K562 (cell line): ENCODE results near the gene NEMP1. TPM values are rescaled to one million over a fixed set of nuclear protein-coding genes. Genes with fewer than 3 reads are reported as not detected.

Source experiments
- ATAC-seq: fragments of 200-7000 bp; cut with Tn5 transposase; 3 replicates; pipeline ENCODE4 v1.9.1; 2020; ENCODE audit warnings: moderate library complexity
- BruUV-seq: library from RNA; stranded (reverse); fragments of 400-500 nt; replicated peaks from 2 replicates; lab custom pipeline; 2021; lab: Mats Ljungman, UMichigan
- CTCF ChIA-PET: fragments of 300-600 bp; formaldehyde crosslinking; extraction: SDS; loops from one replicate; lab custom pipeline; 2021; ENCODE audit warnings: low intra/inter-chr PET ratio; lab: Yijun Ruan, JAX
- POLR2A ChIA-PET: fragments of 300-600, 350-650 bp; sonication (Branson Sonifier 250); formaldehyde crosslinking; extraction: SDS; loops from one replicate; lab custom pipeline; 2021; ENCODE audit warnings: antibody characterized with exemption, inconsistent platforms; lab: Yijun Ruan, JAX
- DNase-seq, 4 experiments: peaks; one replicate each; pipeline versions ENCODE4 v3.0.0 to v3.0.0-alpha.2; 2011 to 2018; ENCODE audit warnings: low spot score in 3 of 4, mixed read lengths in 3 of 4; ENCODE audit errors: extremely low read depth in 1 of 4
- FAIRE-seq: peaks from 2 replicates; lab custom pipeline; 2011; peaks lifted over from hg19 to GRCh38; lab: Jason Lieb, UNC
- H2AFZ ChIP-seq: 2 replicates; pipeline ENCODE4 v1.6.0; 2011; ENCODE audit warnings: low read depth, low read length, control low read depth, inconsistent platforms
- H3K27ac ChIP-seq: fragments of 200-600 bp; 3 replicates; pipeline ENCODE4 v1.8.0; 2011; ENCODE audit warnings: low read depth, mild to moderate bottlenecking, control low read depth, inconsistent platforms, low read length, moderate library complexity, mixed read lengths; ENCODE audit errors: extremely low read depth
- H3K27me3 ChIP-seq, 2 experiments: fragments of 300-600 bp in 1 of 2; 2 replicates in 1 of 2; 3 replicates in 1 of 2; pipeline versions ENCODE4 v1.6.0 to v1.8.0; 2011; ENCODE audit warnings: inconsistent platforms in 2 of 2, low read length in 2 of 2, mild to moderate bottlenecking in 1 of 2, mixed read lengths in 1 of 2, moderate library complexity in 1 of 2; ENCODE audit not compliant: control insufficient read depth in 2 of 2, insufficient read depth in 2 of 2
- H3K36me3 ChIP-seq: fragments of 300-600 bp; 3 replicates; pipeline ENCODE4 v1.8.0; 2011; ENCODE audit warnings: mild to moderate bottlenecking, low read length, inconsistent platforms; ENCODE audit not compliant: control insufficient read depth, insufficient read depth
- H3K4me1 ChIP-seq, 2 experiments: fragments of 200-600 bp in 1 of 2; replicated peaks in 1 of 2; 2 replicates in 1 of 2; 3 replicates in 1 of 2; pipeline versions ENCODE4 v1.5.1 to v1.8.0; 2011; ENCODE audit warnings: inconsistent platforms in 2 of 2, low read length in 2 of 2, mild to moderate bottlenecking in 1 of 2, mixed read lengths in 1 of 2, moderate library complexity in 1 of 2; ENCODE audit not compliant: control insufficient read depth in 2 of 2, insufficient read depth in 2 of 2
- H3K4me2 ChIP-seq: 2 replicates; pipeline ENCODE4 v1.6.1; 2011; ENCODE audit warnings: low read length, control low read depth, inconsistent platforms, mixed read lengths; ENCODE audit not compliant: insufficient read depth
- H3K4me3 ChIP-seq: fragments of 200-600 bp; sonication (generic), shearing (Covaris generic); 2 replicates; pipeline ENCODE4 v1.5.1; 2016; ENCODE audit warnings: control low read depth, inconsistent platforms
- H3K79me2 ChIP-seq: fragments of 200-600 bp; 3 replicates; pipeline ENCODE4 v1.8.0; 2011; ENCODE audit warnings: low read length, inconsistent platforms; ENCODE audit not compliant: control insufficient read depth, insufficient read depth
- H3K9ac ChIP-seq, 2 experiments: 2 replicates each; pipeline versions ENCODE4 v1.6.0 to v1.6.1; 2011; ENCODE audit warnings: low read depth in 2 of 2, low read length in 2 of 2, control low read depth in 1 of 2, inconsistent platforms in 1 of 2, mild to moderate bottlenecking in 1 of 2, mixed read lengths in 1 of 2; ENCODE audit not compliant: insufficient read depth in 1 of 2
- H3K9me1 ChIP-seq: one replicate; pipeline ENCODE4 v1.6.0; 2011; ENCODE audit warnings: inconsistent platforms, mild to moderate bottlenecking, low read length, moderate library complexity; ENCODE audit not compliant: control insufficient read depth, insufficient read depth
- H3K9me3 ChIP-seq: replicated peaks from 2 replicates; pipeline ENCODE4 v1.5.1; 2011; ENCODE audit warnings: low read depth, low read length, inconsistent platforms; ENCODE audit not compliant: control insufficient read depth, insufficient read depth
- H4K20me1 ChIP-seq: replicated peaks from 2 replicates; pipeline ENCODE4 v1.6.1; 2011; ENCODE audit warnings: low read length, inconsistent platforms, mixed read lengths; ENCODE audit not compliant: control insufficient read depth, insufficient read depth
- BACH1 ChIP-seq: fragments of 200-800 bp; sonication (Bioruptor generic); IDR thresholded peaks from 2 replicates; pipeline ENCODE4 v1.6.1; 2016; ENCODE audit warnings: missing genetic modification characterization, missing compliant biosample characterization
- BMI1 ChIP-seq: fragments of 150-350 bp; IDR thresholded peaks from 2 replicates; pipeline ENCODE4 v1.6.1; 2014; ENCODE audit warnings: low read length
- FOS ChIP-seq: IDR thresholded peaks from 3 replicates; pipeline ENCODE4 v1.6.1; 2011; ENCODE audit not compliant: insufficient read length; ENCODE audit errors: extremely low read depth
- JUND ChIP-seq, 2 experiments: IDR thresholded peaks; 2 replicates in 1 of 2; 3 replicates in 1 of 2; pipeline ENCODE4 v1.6.1; 2011; ENCODE audit warnings: borderline replicate concordance in 2 of 2, low read depth in 2 of 2, low read length in 2 of 2, improper control_type of control experiment in 1 of 2, missing biosample characterization in 1 of 2, missing genetic modification characterization in 1 of 2, missing genetic modification reagents in 1 of 2
- KHSRP ChIP-seq: fragments of 450-650 bp; IDR thresholded peaks from 2 replicates; pipeline ENCODE4 v1.6.1; 2017
- NR2C2 ChIP-seq, 2 experiments: fragments of 200-800 bp in 1 of 2; sonication (Bioruptor generic) in 1 of 2; sonication (generic) in 1 of 2; formaldehyde crosslinking in 1 of 2; IDR thresholded peaks; 2 replicates each; pipeline versions ENCODE4 v1.6.1 to v1.8.0; 2016 to 2022; ENCODE audit warnings: mild to moderate bottlenecking in 1 of 2, missing compliant biosample characterization in 1 of 2, missing genetic modification characterization in 1 of 2, missing genetic modification reagents in 1 of 2
- PATZ1 ChIP-seq: fragments of 250-450 bp; sonication (Bioruptor Pico); IDR thresholded peaks from 2 replicates; pipeline ENCODE4 v1.5.0; 2020; ENCODE audit warnings: mild to moderate bottlenecking, borderline replicate concordance
- PYGO2 ChIP-seq: fragments of 450-650 bp; IDR thresholded peaks from 2 replicates; pipeline ENCODE4 v1.6.1; 2016; ENCODE audit warnings: mild to moderate bottlenecking, missing genetic modification characterization, moderate library complexity, missing compliant biosample characterization
- RBM15 ChIP-seq: fragments of 200-400 bp; formaldehyde crosslinking; IDR thresholded peaks from 2 replicates; pipeline ENCODE4 v1.6.1; 2018; ENCODE audit warnings: mild to moderate bottlenecking, low read length, moderate library complexity; ENCODE audit not compliant: insufficient read depth
- SIRT6 ChIP-seq: IDR thresholded peaks from one replicate; pipeline ENCODE4 v1.6.1; 2012; ENCODE audit warnings: low read depth, mild to moderate bottlenecking, control low read depth, inconsistent platforms, low read length, moderate library complexity
- TOE1 ChIP-seq, 2 experiments: fragments of 450-650 bp in 1 of 2; sonication (generic) in 1 of 2; formaldehyde crosslinking in 1 of 2; IDR thresholded peaks; 2 replicates each; pipeline versions ENCODE4 v1.7.1 to v1.8.0; 2016 to 2022; ENCODE audit warnings: borderline replicate concordance in 2 of 2, mild to moderate bottlenecking in 2 of 2, antibody characterized with exemption in 1 of 2, inconsistent platforms in 1 of 2, low read depth in 1 of 2, missing genetic modification reagents in 1 of 2, moderate library complexity in 1 of 2
- XRCC5 ChIP-seq: fragments of 200-400 bp; formaldehyde crosslinking; IDR thresholded peaks from 2 replicates; pipeline ENCODE4 v1.6.1; 2017; ENCODE audit warnings: low read depth, mild to moderate bottlenecking, low read length
- ZNF639 ChIP-seq, 2 experiments: fragments of 200-800 bp in 1 of 2; sonication (Bioruptor generic) in 1 of 2; sonication (generic) in 1 of 2; formaldehyde crosslinking in 1 of 2; IDR thresholded peaks in 1 of 2; conservative IDR thresholded peaks in 1 of 2; 2 replicates each; pipeline versions ENCODE4 v1.5.0 to v1.6.1; 2016 to 2020; ENCODE audit warnings: missing compliant biosample characterization in 1 of 2, missing genetic modification characterization in 1 of 2, missing genetic modification reagents in 1 of 2
- ZNF699 ChIP-seq: fragments of 250-450 bp; sonication (Bioruptor Pico); IDR thresholded peaks from 2 replicates; pipeline ENCODE4 v1.8.0; 2021; ENCODE audit warnings: mild to moderate bottlenecking, moderate library complexity; ENCODE audit not compliant: insufficient replicate concordance
- WGBS: fragments of 100-300 bp; shearing (Covaris generic); methylation state at CpG from one replicate; pipeline ENCODE4 v1.1.6; 2016; ENCODE audit warnings: low coverage, mixed read lengths; ENCODE audit not compliant: insufficient coverage; ENCODE audit errors: missing lambda C conversion rate; 5-methylcytosine and 5-hydroxymethylcytosine counted together
- in situ Hi-C: fragments of 300-500 bp; cut with MboI; formaldehyde crosslinking; loops from 4 replicates; pipeline ENCODE4 v1.15.0; 2018; ENCODE audit warnings: inconsistent platforms, mixed read lengths
- intact Hi-C: fragments of 100-400 bp; cut with micrococcal nuclease; formaldehyde crosslinking; loops from 2 replicates; pipeline ENCODE4 v1.14.2; 2022
- polyA plus RNA-seq, 8 experiments: library from polyadenylated mRNA; depleted of rRNA in 4 of 8; stranded (reverse) in 5 of 8; unstranded in 3 of 8; fragments of >200 nt; fragmentation: Nextera tagmentation in 2 of 8; fragmentation: Illumina TruSeq in 1 of 8; extraction: Ambion mirVana in 2 of 8; extraction: Trizol in 1 of 8; gene quantifications; 2 replicates each; pipeline versions ENCODE4 v1.2.1 to v1.2.3, GENCODE V29; 2011 to 2014; ENCODE audit warnings: inconsistent platforms in 1 of 8, missing spikeins in 1 of 8
- total RNA-seq, 7 experiments: library from RNA; depleted of rRNA in 6 of 7; stranded (reverse); fragments of >200 nt in 6 of 7; fragmentation: Illumina TruSeq in 2 of 7; extraction: Trizol in 2 of 7; gene quantifications; 2 replicates each; pipeline versions ENCODE4 v1.2.1 to v1.2.3, GENCODE V29; 2011 to 2021; ENCODE audit warnings: low replicate concordance in 1 of 7
- TF ChIP-seq, protein P1 (sequence below): fragments of 200-400 bp; formaldehyde crosslinking; IDR thresholded peaks from 2 replicates; pipeline ENCODE4 v1.6.1; 2017; ENCODE audit warnings: mild to moderate bottlenecking, low read depth, low read length, moderate library complexity

The NEMP1 gene
- total and polyA plus RNA-seq, 9 of the 15 experiments (the other 6 are each of a cell fraction or from before 2014, with no cell fraction given), result 9.5 to 82.2 (median 41.2) TPM

- peaks cover 88% of the 10 kb centered on the region for H3K36me3 ChIP-seq
- ChIA-PET CTCF (no interaction called here), POLR2A (interaction anchor here (0.6 to 2.4 kb wide), 4 partner anchors 23 to 161 kb away, joined by 3 to 9 read pairs (median 4); partner anchors contain the start of gene STAT6)
- no peaks in the 10 kb centered on the region for H3K9me1 ChIP-seq
- FAIRE-seq, result no peak
- H3K27me3 ChIP-seq, result no peaks in the 10 kb centered on the region
- no peak for DNase-seq
- WGBS, result 100% methylated on average over 2 of the region's 2 CpGs
- peaks cover 3% of the 10 kb centered on the region; the same call in 1 of the 3 replicates for H3K79me2 ChIP-seq
- intact Hi-C loops, result no loop called here
- BruUV-seq, result no TSS peak
- no peak overlapping the region for H2AFZ ChIP-seq
- H3K4me3 ChIP-seq, result no peak overlapping the region
- H3K9me3 ChIP-seq, result no peaks in the 10 kb centered on the region
- peaks cover 0 to 7% of the 10 kb centered on the region in 2 experiments; a peak in 1 of 5 replicates for H3K4me1 ChIP-seq
- no peak overlapping the region for H3K4me2 ChIP-seq
- no peak overlapping the region for H3K27ac ChIP-seq
- no peak overlapping the region for H3K9ac ChIP-seq
- in situ Hi-C loops, result loop anchor here (5.0 to 10.0 kb wide), 3 partner anchors 46 to 311 kb away; partner anchors contain the start of genes PRIM1 and STAT6
- no peak for ATAC-seq
- H4K20me1 ChIP-seq, result no peaks in the 10 kb centered on the region
- TF ChIP-seq ZNF699 (CRISPR knock-in tag) (no peak), PATZ1 (CRISPR knock-in tag) (no peak), PYGO2 (tag) (no peak), JUND (IDR thresholded peaks at IDR 0.05; ENCODE audit: borderline replicate concordance, low read depth, low read length) (no peak), JUND (tag; IDR thresholded peaks at IDR 0.05; ENCODE audit: borderline replicate concordance, low read depth, low read length) (no peak), BACH1 (tag) (no peak), BMI1 (no peak), RBM15 (no peak), TOE1 (IDR thresholded peaks at IDR 0.05; ENCODE audit: borderline replicate concordance) (no peak), TOE1 (CRISPR knock-in tag; IDR thresholded peaks at IDR 0.05; ENCODE audit: borderline replicate concordance, low read depth) (no peak), ZNF639 (CRISPR knock-in tag; conservative IDR thresholded peaks at IDR 0.05 in 1 of 2, IDR thresholded peaks at IDR 0.05 in 1 of 2) (no peak), XRCC5 (no peak), KHSRP (no peak), SIRT6 (no peak), FOS (no peak), NR2C2 (CRISPR knock-in tag; IDR thresholded peaks at IDR 0.05) (no peak), NR2C2 (tag; IDR thresholded peaks at IDR 0.05) (no peak)
- TF ChIP-seq, protein P1, sequence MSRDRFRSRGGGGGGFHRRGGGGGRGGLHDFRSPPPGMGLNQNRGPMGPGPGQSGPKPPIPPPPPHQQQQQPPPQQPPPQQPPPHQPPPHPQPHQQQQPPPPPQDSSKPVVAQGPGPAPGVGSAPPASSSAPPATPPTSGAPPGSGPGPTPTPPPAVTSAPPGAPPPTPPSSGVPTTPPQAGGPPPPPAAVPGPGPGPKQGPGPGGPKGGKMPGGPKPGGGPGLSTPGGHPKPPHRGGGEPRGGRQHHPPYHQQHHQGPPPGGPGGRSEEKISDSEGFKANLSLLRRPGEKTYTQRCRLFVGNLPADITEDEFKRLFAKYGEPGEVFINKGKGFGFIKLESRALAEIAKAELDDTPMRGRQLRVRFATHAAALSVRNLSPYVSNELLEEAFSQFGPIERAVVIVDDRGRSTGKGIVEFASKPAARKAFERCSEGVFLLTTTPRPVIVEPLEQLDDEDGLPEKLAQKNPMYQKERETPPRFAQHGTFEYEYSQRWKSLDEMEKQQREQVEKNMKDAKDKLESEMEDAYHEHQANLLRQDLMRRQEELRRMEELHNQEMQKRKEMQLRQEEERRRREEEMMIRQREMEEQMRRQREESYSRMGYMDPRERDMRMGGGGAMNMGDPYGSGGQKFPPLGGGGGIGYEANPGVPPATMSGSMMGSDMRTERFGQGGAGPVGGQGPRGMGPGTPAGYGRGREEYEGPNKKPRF, result no peak
Observed at GRCh38 chr12:57066245-57066644, 12.3 kb downstream of the NEMP1 start.
